RKO (cell line): Measurements from ENCODE around the gene RNF157.
"Not testable (repeated sequence)": the region's sequence is repeated elsewhere in the genome, so short reads cannot be mapped to it uniquely, and the experiment has no call there.

Experiments
- DNase-seq: peaks from one replicate; pipeline ENCODE4 v3.0.0-alpha.2; 2016; ENCODE audit warnings: low spot score

RNF157 gene

GRCh38 chr17:76234354-76234679 lies 6.0 kb downstream of the RNF157 start:
- DNase-seq: no peak

- no peak for DNase-seq
Measured at GRCh38 chr17:76233588-76234353, 6.5 kb downstream of the RNF157 start.

GRCh38 chr17:76232342-76232741 lies 8.0 kb downstream of the RNF157 start:
- DNase-seq: peak; percentile 56

GRCh38 chr17:76226749-76227148 lies 13.5 kb downstream of the RNF157 start:
- DNase-seq: not testable (repeated sequence)

- DNase-seq: not testable (repeated sequence)
Measured at GRCh38 chr17:76225373-76226086, 14.8 kb downstream of the RNF157 start.

- no peak for DNase-seq
Measured at GRCh38 chr17:76223802-76224201, 16.5 kb downstream of the RNF157 start.

GRCh38 chr17:76219670-76220383 lies 20.5 kb downstream of the RNF157 start:
- DNase-seq: no peak

- no peak for DNase-seq
Measured at GRCh38 chr17:76217081-76217480, 23.2 kb downstream of the RNF157 start.

GRCh38 chr17:76213491-76213890 lies 26.8 kb downstream of the RNF157 start:
- no peak for DNase-seq

GRCh38 chr17:76208120-76208519 lies 32.2 kb downstream of the RNF157 start:
- DNase-seq: no peak

DNA sequence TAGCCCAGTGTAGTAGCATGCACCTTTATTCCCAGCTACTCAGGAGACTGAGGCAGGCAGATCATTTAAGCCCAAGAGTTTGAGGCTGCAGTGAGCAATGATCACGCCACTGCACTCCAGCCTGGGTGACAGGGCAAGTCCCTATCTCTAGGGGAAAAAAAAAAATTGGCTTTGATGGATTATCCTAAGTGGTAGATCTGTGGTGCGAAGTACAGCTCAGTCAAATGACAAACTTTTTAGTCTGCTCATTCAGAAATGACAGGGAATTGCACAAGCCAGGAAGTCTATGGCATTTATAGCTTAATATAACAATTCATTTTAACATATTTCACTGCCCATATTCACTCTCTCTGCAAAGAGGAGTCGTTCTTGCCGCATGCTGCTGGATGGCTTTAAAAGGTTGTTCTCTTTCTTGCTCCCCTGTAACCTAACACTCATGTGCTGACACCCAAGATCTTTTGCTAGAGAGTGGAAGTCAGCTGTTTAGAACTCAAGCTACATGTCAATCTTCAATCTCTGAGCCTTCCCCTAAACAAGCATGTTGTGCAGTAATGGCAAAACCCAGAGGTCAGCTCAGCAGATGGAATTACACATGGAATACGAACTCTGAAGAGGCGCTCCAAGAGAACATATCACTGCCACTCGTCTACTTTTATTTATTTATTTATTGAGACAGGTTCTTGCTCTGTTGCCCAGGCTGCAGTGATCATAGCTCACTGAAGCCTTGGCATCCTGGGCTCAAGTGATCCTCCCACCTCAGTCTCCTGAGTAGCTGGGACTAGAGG lies 32.8 kb downstream of the RNF157 start:
- DNase-seq: no peak

DNA sequence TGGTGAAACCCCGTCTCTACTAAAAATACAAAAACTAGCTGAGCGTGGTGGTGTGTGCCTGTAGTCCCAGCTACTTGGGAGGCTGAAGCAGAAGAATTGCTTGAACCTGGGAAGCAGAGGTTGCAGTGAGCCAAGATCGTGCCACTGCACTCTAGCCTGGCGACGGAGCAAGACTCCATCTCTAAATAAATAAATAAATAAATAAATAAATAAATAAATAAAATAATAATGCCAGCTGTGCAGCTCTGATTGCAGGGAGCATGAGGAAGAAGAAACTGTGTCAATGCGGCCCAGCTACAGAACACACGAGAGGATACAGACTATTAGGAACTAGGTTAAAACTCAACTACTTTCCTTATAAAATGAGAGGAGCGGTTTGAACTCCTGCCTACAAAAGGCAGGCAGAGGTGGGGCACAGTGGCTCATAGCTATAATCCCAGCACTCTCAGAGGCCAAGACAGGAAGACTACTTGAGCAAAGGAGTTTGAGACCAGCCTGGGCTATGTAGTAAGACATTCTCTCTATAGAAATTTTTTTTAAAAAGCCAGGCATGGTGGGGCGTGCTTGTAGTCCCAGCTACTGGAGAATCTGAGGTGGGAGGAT lies 34.6 kb downstream of the RNF157 start:
- DNase-seq: not testable (repeated sequence)

GRCh38 chr17:76204277-76204676 lies 36.0 kb downstream of the RNF157 start:
- DNase-seq: peak; percentile 37

- DNase-seq: no peak
Measured at GRCh38 chr17:76200354-76200753, 39.9 kb downstream of the RNF157 start.

GRCh38 chr17:76199469-76199868 lies 40.8 kb downstream of the RNF157 start:
- no peak for DNase-seq

GRCh38 chr17:76198702-76199101 lies 41.6 kb downstream of the RNF157 start:
- no peak for DNase-seq

- no peak for DNase-seq
Measured at GRCh38 chr17:76197911-76198310, 42.4 kb downstream of the RNF157 start.

DNA sequence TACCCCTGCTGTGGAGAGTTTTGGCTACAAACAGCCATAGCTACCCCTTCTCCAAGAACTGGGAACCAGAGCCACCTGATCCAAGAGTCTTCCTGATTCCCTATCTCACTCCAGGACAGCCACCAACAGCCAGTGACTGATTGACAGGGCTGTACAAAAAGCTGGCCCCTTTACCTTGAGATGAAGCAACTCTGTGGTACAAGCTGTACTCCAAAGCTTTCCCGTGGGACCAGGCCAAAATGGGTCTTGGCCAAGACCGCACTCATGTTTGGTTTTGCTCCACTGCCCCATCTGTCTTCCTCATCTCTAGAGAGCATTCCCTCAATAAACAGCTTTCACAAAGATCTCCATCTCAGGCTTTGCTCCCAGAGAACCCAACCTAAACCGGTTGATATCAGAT lies 43.6 kb downstream of the RNF157 start:
- DNase-seq: no peak

GRCh38 chr17:76195281-76196096 lies 44.8 kb downstream of the RNF157 start:
- DNase-seq: no peak

- no peak for DNase-seq
Measured at GRCh38 chr17:76193591-76193990, 46.7 kb downstream of the RNF157 start.

GRCh38 chr17:76191896-76192295 lies 48.4 kb downstream of the RNF157 start:
- no peak for DNase-seq
